IMR-90 (cell line): ENCODE results near the gene CLDN6. TPM values are rescaled to one million over a fixed set of nuclear protein-coding genes. Genes with fewer than 3 reads are reported as not detected.

Experiments
- ATAC-seq: fragments of 200-7000 bp; cut with Tn5 transposase; 2 replicates; pipeline ENCODE4 v1.9.1; 2020; ENCODE audit warnings: low read depth, mild to moderate bottlenecking, moderate library complexity
- BruUV-seq: library from RNA; stranded (reverse); fragments of 400-500 nt; replicated peaks from 2 replicates; lab custom pipeline; 2021; lab: Mats Ljungman, UMichigan
- CTCF ChIA-PET: fragments of 300-600 bp; formaldehyde crosslinking; extraction: SDS; loops from one replicate; lab custom pipeline; 2021; ENCODE audit warnings: antibody characterized with exemption; lab: Yijun Ruan, JAX
- POLR2A ChIA-PET: fragments of 300-600 bp; sonication (Branson Sonifier 250); formaldehyde crosslinking; loops from one replicate; lab custom pipeline; 2022; ENCODE audit warnings: antibody characterized with exemption; ENCODE audit not compliant: unreplicated experiment; lab: Charles Lee
- DNase-seq: peaks from one replicate; pipeline ENCODE4 v3.0.0; 2013
- H2AFZ ChIP-seq: replicated peaks from 2 replicates; pipeline ENCODE3; 2013; ENCODE audit warnings: low read length, mild to moderate bottlenecking; ENCODE audit not compliant: poor library complexity
- H2AK5ac ChIP-seq: 2 replicates; pipeline ENCODE4 v1.6.1; 2013; ENCODE audit warnings: low read depth, low read length, inconsistent platforms
- H2AK9ac ChIP-seq: replicated peaks from 2 replicates; pipeline ENCODE3; 2013; ENCODE audit warnings: mild to moderate bottlenecking, low read depth, low read length, moderate library complexity; ENCODE audit not compliant: poor library complexity
- H2BK120ac ChIP-seq: 2 replicates; pipeline ENCODE4 v1.6.1; 2013; ENCODE audit warnings: low read depth, low read length, inconsistent platforms
- H2BK15ac ChIP-seq: 3 replicates; pipeline ENCODE4 v1.6.1; 2013; ENCODE audit warnings: low read depth, low read length, inconsistent platforms
- H2BK20ac ChIP-seq: 2 replicates; pipeline ENCODE4 v1.6.1; 2013; ENCODE audit warnings: low read depth, mild to moderate bottlenecking, inconsistent platforms, low read length, moderate library complexity
- H2BK5ac ChIP-seq: 2 replicates; pipeline ENCODE4 v1.6.1; 2013; ENCODE audit warnings: mild to moderate bottlenecking, low read depth, low read length, inconsistent platforms; ENCODE audit not compliant: poor library complexity, severe bottlenecking
- H3K14ac ChIP-seq: replicated peaks from 2 replicates; pipeline ENCODE4 v1.6.1; 2013; ENCODE audit warnings: low read depth, low read length, inconsistent platforms
- H3K18ac ChIP-seq: 2 replicates; pipeline ENCODE4 v1.6.1; 2013; ENCODE audit warnings: low read depth, low read length, control low read depth
- H3K23ac ChIP-seq: 2 replicates; pipeline ENCODE4 v1.6.1; 2013; ENCODE audit warnings: low read depth, low read length, inconsistent platforms
- H3K27ac ChIP-seq: 2 replicates; pipeline ENCODE4 v1.5.1; 2013; ENCODE audit warnings: mild to moderate bottlenecking, control low read depth, low read length; ENCODE audit not compliant: insufficient read depth
- H3K27me3 ChIP-seq: 2 replicates; pipeline ENCODE4 v1.6.1; 2013; ENCODE audit warnings: low read length; ENCODE audit not compliant: control insufficient read depth, insufficient read depth
- H3K36me3 ChIP-seq: 2 replicates; pipeline ENCODE4 v1.6.1; 2013; ENCODE audit warnings: low read length, mixed read lengths; ENCODE audit not compliant: control insufficient read depth, insufficient read depth
- H3K4ac ChIP-seq: 2 replicates; pipeline ENCODE4 v1.6.1; 2013; ENCODE audit warnings: low read depth, low read length, inconsistent platforms
- H3K4me1 ChIP-seq: 2 replicates; pipeline ENCODE4 v1.6.1; 2013; ENCODE audit warnings: low read length, mixed read lengths; ENCODE audit not compliant: control insufficient read depth, insufficient read depth
- H3K4me2 ChIP-seq: 2 replicates; pipeline ENCODE4 v1.6.1; 2013; ENCODE audit warnings: low read depth, mild to moderate bottlenecking, control low read depth, low read length, moderate library complexity
- H3K4me3 ChIP-seq: 2 replicates; pipeline ENCODE4 v1.5.1; 2013; ENCODE audit warnings: low read depth, mild to moderate bottlenecking, control low read depth, low read length, moderate library complexity; ENCODE audit not compliant: insufficient read depth
- H3K56ac ChIP-seq: 2 replicates; pipeline ENCODE4 v1.6.1; 2013; ENCODE audit warnings: low read length, inconsistent platforms; ENCODE audit not compliant: insufficient read depth; ENCODE audit errors: extremely low read depth
- H3K79me1 ChIP-seq, 2 experiments: 2 replicates each; pipeline ENCODE4 v1.6.1; 2013; ENCODE audit warnings: low read length in 2 of 2, inconsistent platforms in 1 of 2, low read depth in 1 of 2
- H3K9ac ChIP-seq: 2 replicates; pipeline ENCODE4 v1.6.1; 2013; ENCODE audit warnings: low read depth, low read length, control low read depth
- H3K9me1 ChIP-seq: 2 replicates; pipeline ENCODE4 v1.6.1; 2013; ENCODE audit warnings: low read length, inconsistent platforms; ENCODE audit not compliant: insufficient read depth
- H3K9me3 ChIP-seq: 2 replicates; pipeline ENCODE4 v1.6.1; 2013; ENCODE audit warnings: low read length; ENCODE audit not compliant: control insufficient read depth, insufficient read depth
- H4K20me1 ChIP-seq: 2 replicates; pipeline ENCODE4 v1.6.1; 2013; ENCODE audit warnings: low read length, inconsistent platforms; ENCODE audit not compliant: insufficient read depth
- H4K5ac ChIP-seq: 2 replicates; pipeline ENCODE4 v1.6.1; 2013; ENCODE audit warnings: mild to moderate bottlenecking, low read depth, low read length, control low read depth
- H4K8ac ChIP-seq, 2 experiments: 2 replicates each; pipeline ENCODE4 v1.6.1; 2013; ENCODE audit warnings: low read depth in 2 of 2, low read length in 2 of 2, control low read depth in 1 of 2, inconsistent platforms in 1 of 2
- H4K91ac ChIP-seq: 2 replicates; pipeline ENCODE4 v1.6.1; 2013; ENCODE audit warnings: low read depth, low read length, inconsistent platforms; ENCODE audit not compliant: insufficient read depth
- BHLHE40 ChIP-seq: fragments of 150-350 bp; IDR thresholded peaks from 2 replicates; pipeline ENCODE4 v1.6.1; 2016; ENCODE audit warnings: mild to moderate bottlenecking, low read depth, low read length
- CEBPB ChIP-seq: IDR thresholded peaks from 2 replicates; pipeline ENCODE4 v1.6.1; 2012; ENCODE audit warnings: low read depth, low read length, improper control_type of control experiment
- CHD1 ChIP-seq: IDR thresholded peaks from 2 replicates; pipeline ENCODE4 v1.6.1; 2012; ENCODE audit warnings: low read depth, low read length, improper control_type of control experiment
- FOS ChIP-seq: fragments of 150-350 bp; IDR thresholded peaks from 2 replicates; pipeline ENCODE4 v1.6.1; 2016; ENCODE audit warnings: low read depth, low read length
- MAFK ChIP-seq: IDR thresholded peaks from 2 replicates; pipeline ENCODE4 v1.6.1; 2012; ENCODE audit warnings: low read depth, low read length, improper control_type of control experiment
- MAZ ChIP-seq: IDR thresholded peaks from 2 replicates; pipeline ENCODE4 v1.6.1; 2012; ENCODE audit warnings: low read depth, mild to moderate bottlenecking, low read length, improper control_type of control experiment, moderate library complexity, borderline replicate concordance
- MXI1 ChIP-seq: IDR thresholded peaks from 2 replicates; pipeline ENCODE4 v1.6.1; 2012; ENCODE audit warnings: low read depth, mild to moderate bottlenecking, low read length, moderate library complexity, borderline replicate concordance
- NFE2L2 ChIP-seq: fragments of 150-350 bp; IDR thresholded peaks from 2 replicates; pipeline ENCODE4 v1.6.1; 2016; ENCODE audit warnings: low read depth, mild to moderate bottlenecking, low read length
- RAD21 ChIP-seq: IDR thresholded peaks from 2 replicates; pipeline ENCODE4 v1.6.1; 2012; ENCODE audit warnings: low read length, improper control_type of control experiment
- RCOR1 ChIP-seq: IDR thresholded peaks from 2 replicates; pipeline ENCODE4 v1.6.1; 2012; ENCODE audit warnings: mild to moderate bottlenecking, low read length, improper control_type of control experiment; ENCODE audit not compliant: insufficient replicate concordance
- RFX5 ChIP-seq: IDR thresholded peaks from 2 replicates; pipeline ENCODE4 v1.8.0; 2012; ENCODE audit warnings: low read depth, mild to moderate bottlenecking, low read length, moderate library complexity
- SMC3 ChIP-seq: fragments of 150-350 bp; IDR thresholded peaks from 2 replicates; pipeline ENCODE4 v1.6.1; 2016; ENCODE audit warnings: low read depth, mild to moderate bottlenecking, antibody characterized with exemption, low read length, moderate library complexity
- WGBS, 2 experiments: methylation state at CpG; one replicate each; pipeline versions ENCODE4 v1.1.5 to v1.1.7; 2013; ENCODE audit warnings: missing lambda C conversion rate in 2 of 2; ENCODE audit not compliant: insufficient read length in 1 of 2; ENCODE audit errors: extremely low coverage in 2 of 2; 5-methylcytosine and 5-hydroxymethylcytosine counted together
- dilution Hi-C: fragments of 300-500 bp; cut with HindIII; formaldehyde crosslinking; loops from one replicate; pipeline ENCODE4 v1.14.3; 2018; ENCODE audit warnings: low sequenced_read_pairs; ENCODE audit not compliant: unreplicated experiment
- in situ Hi-C: fragments of 300-500 bp; cut with MboI; formaldehyde crosslinking; loops from 3 replicates; pipeline ENCODE4 v1.14.3; 2019; ENCODE audit warnings: low sequenced_read_pairs, inconsistent platforms, mixed read lengths
- intact Hi-C: fragments of 100-400 bp; cut with micrococcal nuclease; formaldehyde crosslinking; loops from 2 replicates; pipeline ENCODE4 v1.10.0; 2022
- polyA plus RNA-seq, 3 experiments: library from polyadenylated mRNA; depleted of rRNA; stranded (reverse); fragments of >200 nt; gene quantifications; 2 replicates each; pipeline ENCODE4 v1.2.3, GENCODE V29; 2012; ENCODE audit warnings: low replicate concordance in 1 of 3
- total RNA-seq: library from RNA; depleted of rRNA; stranded (reverse); fragments of >200 nt; gene quantifications from 2 replicates; pipeline ENCODE4 v1.2.3, GENCODE V29; 2012
- TF ChIP-seq, protein P1 (sequence below): conservative IDR thresholded peaks from 2 replicates; pipeline ENCODE4 v1.5.1; 2012; ENCODE audit warnings: mild to moderate bottlenecking, low read depth, low read length, improper control_type of control experiment
- TF ChIP-seq, protein P2 (sequence below): fragments of 150-350 bp; IDR thresholded peaks from 2 replicates; pipeline ENCODE4 v1.6.1; 2017; ENCODE audit warnings: mild to moderate bottlenecking, antibody characterized with exemption, low read length, low read depth
- TF ChIP-seq, protein P3 (sequence below): fragments of 150-350 bp; IDR thresholded peaks from 2 replicates; pipeline ENCODE4 v1.6.1; 2016; ENCODE audit warnings: low read depth, mild to moderate bottlenecking, low read length, moderate library complexity, borderline replicate concordance

CLDN6 gene
- total and polyA plus RNA-seq, 2 of the 4 experiments (the other 2 are of a cell fraction): 0.14 TPM; not detected in 1

DNA sequence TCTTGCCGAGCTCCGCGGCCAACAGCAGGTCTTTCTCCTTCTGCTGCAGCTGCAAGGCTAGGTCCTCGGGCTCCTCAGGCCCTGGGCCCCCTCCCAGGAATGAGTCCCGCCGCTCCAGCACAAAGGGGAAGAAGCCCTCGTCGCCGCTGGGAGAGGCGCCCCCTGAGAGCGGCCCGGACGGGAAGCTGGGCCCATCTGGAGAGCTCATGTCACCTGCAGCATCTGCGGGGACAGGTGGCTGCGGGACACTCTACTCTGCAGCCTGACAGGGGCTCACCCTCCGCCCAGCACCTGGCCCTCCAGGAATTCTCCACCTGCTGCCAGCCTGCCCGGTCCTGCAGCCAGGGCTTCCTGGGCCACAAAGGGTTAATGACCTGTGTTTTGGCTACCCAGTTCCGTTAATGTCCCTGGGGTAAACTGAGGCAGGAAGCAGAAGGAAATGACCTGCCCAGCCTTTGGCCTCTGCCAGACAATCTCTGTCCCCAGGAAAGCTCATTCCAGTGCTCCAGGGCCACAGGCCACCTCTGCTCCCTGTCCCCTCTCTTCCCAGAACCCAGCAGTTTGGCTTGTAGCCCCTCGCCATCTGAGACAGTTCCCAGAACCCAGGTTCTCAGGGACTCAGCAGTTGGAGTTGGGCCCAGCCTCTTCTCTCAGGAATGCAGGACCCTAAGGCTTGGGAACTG, 17.4 kb upstream of the CLDN6 start:
- intact Hi-C loops (no loop called here), dilution Hi-C loops (no loop called here), in situ Hi-C loops (no loop called here)
- ChIA-PET CTCF (no interaction called here), POLR2A (interaction anchor here (1.2 kb wide), 1 partner anchor 12 kb away, joined by 3 read pairs; no protein-coding TSS in a partner anchor)
- H3K9me1 ChIP-seq: no peaks in the 10 kb centered on the region
- no peak overlapping the region for H3K27ac ChIP-seq
- H3K4me1 ChIP-seq: no peaks in the 10 kb centered on the region
- H3K4ac ChIP-seq: no peak overlapping the region
- H3K18ac ChIP-seq: no peak overlapping the region
- no peak overlapping the region for H2BK5ac ChIP-seq
- DNase-seq: no peak
- H4K5ac ChIP-seq: no peak overlapping the region
- WGBS, 2 experiments: 55% methylated on average over 9 of the region's 19 CpGs; no CpG with 5 or more reads in 1 of the 2 experiments
- peaks cover 70% of the 10 kb centered on the region for H3K27me3 ChIP-seq
- no peak overlapping the region for H2AK5ac ChIP-seq
- no peak overlapping the region for H2BK15ac ChIP-seq
- no peaks in the 10 kb centered on the region for H3K36me3 ChIP-seq
- no peak overlapping the region for H2BK20ac ChIP-seq
- H2AFZ ChIP-seq: peak overlapping the region; percentile 21
- H3K56ac ChIP-seq: no peak overlapping the region
- H3K9ac ChIP-seq: no peak overlapping the region
- no peak overlapping the region for H4K8ac ChIP-seq
- H3K23ac ChIP-seq: no peak overlapping the region
- no peak overlapping the region for H3K4me3 ChIP-seq
- ATAC-seq: no peak
- H2BK120ac ChIP-seq: no peak overlapping the region
- no peak for TF ChIP-seq NFE2L2
- no peak for TF ChIP-seq RAD21
- TF ChIP-seq FOS: no peak
- TF ChIP-seq, protein P1, sequence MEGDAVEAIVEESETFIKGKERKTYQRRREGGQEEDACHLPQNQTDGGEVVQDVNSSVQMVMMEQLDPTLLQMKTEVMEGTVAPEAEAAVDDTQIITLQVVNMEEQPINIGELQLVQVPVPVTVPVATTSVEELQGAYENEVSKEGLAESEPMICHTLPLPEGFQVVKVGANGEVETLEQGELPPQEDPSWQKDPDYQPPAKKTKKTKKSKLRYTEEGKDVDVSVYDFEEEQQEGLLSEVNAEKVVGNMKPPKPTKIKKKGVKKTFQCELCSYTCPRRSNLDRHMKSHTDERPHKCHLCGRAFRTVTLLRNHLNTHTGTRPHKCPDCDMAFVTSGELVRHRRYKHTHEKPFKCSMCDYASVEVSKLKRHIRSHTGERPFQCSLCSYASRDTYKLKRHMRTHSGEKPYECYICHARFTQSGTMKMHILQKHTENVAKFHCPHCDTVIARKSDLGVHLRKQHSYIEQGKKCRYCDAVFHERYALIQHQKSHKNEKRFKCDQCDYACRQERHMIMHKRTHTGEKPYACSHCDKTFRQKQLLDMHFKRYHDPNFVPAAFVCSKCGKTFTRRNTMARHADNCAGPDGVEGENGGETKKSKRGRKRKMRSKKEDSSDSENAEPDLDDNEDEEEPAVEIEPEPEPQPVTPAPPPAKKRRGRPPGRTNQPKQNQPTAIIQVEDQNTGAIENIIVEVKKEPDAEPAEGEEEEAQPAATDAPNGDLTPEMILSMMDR: no peak
- no peak for TF ChIP-seq MXI1
- no peak for TF ChIP-seq MAFK
- TF ChIP-seq BHLHE40: no peak
- TF ChIP-seq SMC3: no peak
- no peak for TF ChIP-seq CEBPB
- TF ChIP-seq, protein P2, sequence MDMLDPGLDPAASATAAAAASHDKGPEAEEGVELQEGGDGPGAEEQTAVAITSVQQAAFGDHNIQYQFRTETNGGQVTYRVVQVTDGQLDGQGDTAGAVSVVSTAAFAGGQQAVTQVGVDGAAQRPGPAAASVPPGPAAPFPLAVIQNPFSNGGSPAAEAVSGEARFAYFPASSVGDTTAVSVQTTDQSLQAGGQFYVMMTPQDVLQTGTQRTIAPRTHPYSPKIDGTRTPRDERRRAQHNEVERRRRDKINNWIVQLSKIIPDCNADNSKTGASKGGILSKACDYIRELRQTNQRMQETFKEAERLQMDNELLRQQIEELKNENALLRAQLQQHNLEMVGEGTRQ: no peak
- no peak for TF ChIP-seq RCOR1
- TF ChIP-seq RFX5: no peak
- no peak for TF ChIP-seq MAZ
- TF ChIP-seq, protein P3, sequence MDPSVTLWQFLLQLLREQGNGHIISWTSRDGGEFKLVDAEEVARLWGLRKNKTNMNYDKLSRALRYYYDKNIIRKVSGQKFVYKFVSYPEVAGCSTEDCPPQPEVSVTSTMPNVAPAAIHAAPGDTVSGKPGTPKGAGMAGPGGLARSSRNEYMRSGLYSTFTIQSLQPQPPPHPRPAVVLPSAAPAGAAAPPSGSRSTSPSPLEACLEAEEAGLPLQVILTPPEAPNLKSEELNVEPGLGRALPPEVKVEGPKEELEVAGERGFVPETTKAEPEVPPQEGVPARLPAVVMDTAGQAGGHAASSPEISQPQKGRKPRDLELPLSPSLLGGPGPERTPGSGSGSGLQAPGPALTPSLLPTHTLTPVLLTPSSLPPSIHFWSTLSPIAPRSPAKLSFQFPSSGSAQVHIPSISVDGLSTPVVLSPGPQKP: no peak
- no peak for TF ChIP-seq CHD1
- H2AK9ac ChIP-seq: no peak overlapping the region
- H3K9me3 ChIP-seq: no peaks in the 10 kb centered on the region
- no peak overlapping the region for H3K14ac ChIP-seq
- no peaks in the 10 kb centered on the region for H3K79me1 ChIP-seq
- no peak overlapping the region for H3K4me2 ChIP-seq
- no peaks in the 10 kb centered on the region for H4K20me1 ChIP-seq
- BruUV-seq: no TSS peak
- H4K91ac ChIP-seq: no peak overlapping the region
